Gastroesophageal sphincter (tissue), 4 donors: ENCODE measurements around the gene PHLDB2. TPM values are rescaled to one million over a fixed set of nuclear protein-coding genes. Genes with fewer than 3 reads are reported as not detected.

Experiments
- ATAC-seq: fragments of 150-250 bp; one replicate; pipeline ENCODE4 v1.9.1; 2016; ENCODE audit warnings: mild to moderate bottlenecking, moderate library complexity
- H3K27ac ChIP-seq, 4 donors: fragments of 200-600 bp; sonication (generic) in 3 of 4; 1 replicate in 3 of 4; 2 replicates in 1 of 4; pipeline ENCODE4 v1.5.1; 2016 to 2019
- H3K27me3 ChIP-seq: fragments of 200-600 bp; sonication (generic); one replicate; pipeline ENCODE4 v1.5.1; 2019
- H3K36me3 ChIP-seq, 2 donors: fragments of 200-600 bp; sonication (generic); one replicate each; pipeline ENCODE4 v1.5.1; 2019; ENCODE audit warnings: control low read depth in 1 of 2
- H3K4me1 ChIP-seq, 3 donors: fragments of 200-600 bp; sonication (generic); 1 replicate in 2 of 3; 2 replicates in 1 of 3; pipeline ENCODE4 v1.5.1; 2016 to 2019; ENCODE audit warnings: control low read depth in 2 of 3
- H3K4me3 ChIP-seq, 2 donors: fragments of 200-600 bp; sonication (generic); one replicate each; pipeline ENCODE4 v1.5.1; 2019; ENCODE audit warnings: mild to moderate bottlenecking in 1 of 2, moderate library complexity in 1 of 2
- H3K9me3 ChIP-seq, 3 donors: fragments of 200-600 bp; sonication (generic); one replicate each; pipeline ENCODE4 v1.5.1; 2017 to 2019; ENCODE audit warnings: control low read depth in 2 of 3
- CTCF ChIP-seq, 4 experiments: fragments of 200-600 bp in 2 of 4; fragments of 450-650 bp in 2 of 4; sonication (generic) in 1 of 4; IDR thresholded peaks; one replicate each; pipeline ENCODE4 v1.5.1; 2017 to 2019; ENCODE audit warnings: antibody characterized with exemption in 4 of 4, mild to moderate bottlenecking in 2 of 4, moderate library complexity in 2 of 4
- EP300 ChIP-seq: sonication (generic); formaldehyde crosslinking; IDR thresholded peaks from one replicate; pipeline ENCODE4 v1.6.1; 2017; ENCODE audit warnings: antibody characterized with exemption, mild to moderate bottlenecking
- POLR2A ChIP-seq, 2 donors: fragments of 450-650 bp; IDR thresholded peaks; one replicate each; pipeline ENCODE4 v1.6.1; 2017; ENCODE audit warnings: antibody characterized with exemption in 2 of 2, mild to moderate bottlenecking in 2 of 2, moderate library complexity in 1 of 2
- POLR2AphosphoS5 ChIP-seq: sonication (generic); formaldehyde crosslinking; IDR thresholded peaks from one replicate; pipeline ENCODE4 v1.6.1; 2017; ENCODE audit warnings: antibody characterized with exemption
- WGBS, 2 donors: methylation state at CpG; one replicate each; pipeline ENCODE4 v1.1.5; 2018; ENCODE audit warnings: low coverage in 1 of 2; 5-methylcytosine and 5-hydroxymethylcytosine counted together
- total RNA-seq, 4 donors: library from RNA; depleted of rRNA; stranded (reverse); fragments of >200 nt; gene quantifications; one replicate each; pipeline ENCODE4 v1.1.0, GENCODE V29; 2016

PHLDB2 gene
- total RNA-seq, 4 donors from 2014 or later: 52.1 to 115 (median 77.4) TPM

- no peaks in the 10 kb centered on the region for H3K36me3 ChIP-seq
- H3K4me1 ChIP-seq: peaks cover 0 to 10% (median 0%) of the 10 kb centered on the region in 3 donors
- TF ChIP-seq POLR2A (IDR thresholded peaks at IDR 0.05) (no peak), EP300 (no peak)
- ATAC-seq: no peak
- no peak overlapping the region for H3K27ac ChIP-seq
- H3K9me3 ChIP-seq: no peaks in the 10 kb centered on the region
- no peak overlapping the region for H3K4me3 ChIP-seq
- no peaks in the 10 kb centered on the region for H3K27me3 ChIP-seq
- 85 to 96% methylated on average over 2 of the region's 2 CpGs for WGBS, 2 donors
Measured at GRCh38 chr3:112009670-112010069, 150.6 kb downstream of the PHLDB2 start.

- Histone ChIP-seq H3K9me3 (no peaks in the 10 kb centered on the region), H3K36me3 (no peaks in the 10 kb centered on the region), H3K4me1 (peaks cover 0 to 10% (median 0%) of the 10 kb centered on the region in 3 donors), H3K4me3 (no peak overlapping the region), H3K27ac (no peak overlapping the region), H3K27me3 (no peaks in the 10 kb centered on the region)
- no peak for ATAC-seq
- no peak for TF ChIP-seq POLR2A (IDR thresholded peaks at IDR 0.05)
- TF ChIP-seq POLR2AphosphoS5: no peak
- TF ChIP-seq CTCF (IDR thresholded peaks at IDR 0.05): no peak
- no peak for TF ChIP-seq EP300
- 54 to 55% methylated on average over 2 to 3 of the region's 3 CpGs for WGBS, 2 donors
Measured at GRCh38 chr3:112010636-112011035, 151.6 kb downstream of the PHLDB2 start.

- no peaks in the 10 kb centered on the region for H3K27me3 ChIP-seq
- H3K4me3 ChIP-seq: no peak overlapping the region
- TF ChIP-seq CTCF (IDR thresholded peaks at IDR 0.05) (no peak), POLR2A (IDR thresholded peaks at IDR 0.05) (no peak), EP300 (no peak), POLR2AphosphoS5 (no peak)
- no peak for ATAC-seq
- H3K36me3 ChIP-seq: no peaks in the 10 kb centered on the region
- WGBS, 2 donors: 62 to 79% methylated on average over 3 of the region's 6 CpGs
- H3K27ac ChIP-seq: no peak overlapping the region
- H3K9me3 ChIP-seq: no peaks in the 10 kb centered on the region
- H3K4me1 ChIP-seq: peaks cover 0 to 10% (median 0%) of the 10 kb centered on the region in 3 donors
Measured at GRCh38 chr3:112011376-112011940, 152.4 kb downstream of the PHLDB2 start.

DNA sequence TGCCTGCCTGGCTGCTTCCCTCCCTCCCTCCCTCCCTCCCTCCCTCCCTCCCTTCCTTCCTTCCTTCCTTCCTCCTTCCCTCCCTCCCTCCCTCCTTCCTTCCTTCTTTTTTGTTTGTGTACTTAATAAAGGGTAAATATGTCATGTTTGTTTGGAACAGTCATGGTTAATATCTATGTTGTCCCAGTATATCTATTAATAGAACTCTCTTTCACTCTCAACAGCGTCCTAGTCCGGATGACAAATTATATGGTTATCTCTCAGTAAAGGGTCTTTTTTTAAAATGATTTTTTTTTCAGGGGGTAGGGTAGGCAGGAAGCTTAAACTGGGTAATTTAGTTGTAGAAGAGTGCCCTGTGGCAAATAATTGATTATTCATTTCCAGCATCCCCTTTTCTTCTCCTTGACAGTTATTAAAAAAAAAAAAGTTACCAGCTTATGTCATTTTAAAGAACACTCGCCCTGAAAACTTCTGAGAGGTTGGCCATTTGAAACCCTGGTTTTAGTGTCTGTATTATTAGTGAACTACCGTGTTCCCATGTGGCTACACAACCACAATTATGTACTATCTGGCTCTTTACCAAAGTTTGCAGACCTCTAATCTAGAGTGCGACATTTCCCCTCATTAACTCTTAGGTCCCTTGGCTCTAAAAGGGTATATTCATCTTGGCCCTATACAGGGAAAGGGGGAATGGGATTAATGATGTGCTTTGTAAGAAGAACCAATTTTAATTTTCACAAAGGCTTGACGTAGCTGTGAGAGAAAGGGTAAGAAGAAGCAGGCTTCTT lies 153.3 kb downstream of the PHLDB2 start:
- TF ChIP-seq POLR2AphosphoS5 (no peak), POLR2A (IDR thresholded peaks at IDR 0.05) (no peak), CTCF (IDR thresholded peaks at IDR 0.05) (no peak), EP300 (no peak)
- ATAC-seq: no peak
- 45 to 60% methylated on average over 5 to 6 of the region's 6 CpGs for WGBS, 2 donors
- Histone ChIP-seq H3K27me3 (no peaks in the 10 kb centered on the region), H3K9me3 (no peaks in the 10 kb centered on the region), H3K27ac (no peak overlapping the region), H3K4me1 (peaks cover 0 to 10% (median 0%) of the 10 kb centered on the region in 3 donors), H3K4me3 (no peak overlapping the region), H3K36me3 (no peaks in the 10 kb centered on the region)

- Histone ChIP-seq H3K36me3 (no peaks in the 10 kb centered on the region), H3K4me3 (no peak overlapping the region)
Measured at GRCh38 chr3:112013058-112013783, 154.2 kb downstream of the PHLDB2 start.

More at GRCh38 chr3:112013058-112013783, 154.2 kb downstream of the PHLDB2 start:
- peak; percentile 68 for ATAC-seq
- Histone ChIP-seq H3K4me1 (peaks cover 0 to 10% (median 0%) of the 10 kb centered on the region in 3 donors), H3K27ac (peak overlapping the region in 1 of 4 donors; percentile 24), H3K27me3 (no peaks in the 10 kb centered on the region), H3K9me3 (no peaks in the 10 kb centered on the region)
- no peak for TF ChIP-seq POLR2A (IDR thresholded peaks at IDR 0.05)
- no peak for TF ChIP-seq POLR2AphosphoS5
- TF ChIP-seq EP300: no peak
- TF ChIP-seq CTCF (IDR thresholded peaks at IDR 0.05): peak; percentile 55 to 82 (median 68)
- WGBS, 2 donors: 22 to 41% methylated on average over 12 to 19 of the region's 19 CpGs
